ENCODE data around the gene RANBP9.

DNA sequence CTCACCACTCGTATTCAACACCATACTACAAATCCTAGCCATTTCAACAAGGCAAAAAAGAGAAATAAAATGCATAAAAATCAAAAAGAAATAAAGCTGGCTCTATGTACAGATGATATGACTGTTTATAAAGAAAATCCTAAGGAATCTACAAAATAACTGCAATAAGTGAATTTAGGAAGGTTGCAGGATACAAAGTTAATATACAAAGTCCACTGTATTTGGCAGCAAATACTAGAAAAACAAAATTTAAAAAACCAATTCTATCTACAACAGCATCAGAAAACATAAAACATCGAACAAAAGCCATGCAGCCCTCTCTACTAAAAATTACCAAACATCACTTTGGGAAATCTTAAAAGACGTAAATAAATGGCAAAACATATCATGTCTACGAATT is 47.6 kb downstream of the RANBP9 start:
- TF ChIP-seq, protein P1, sequence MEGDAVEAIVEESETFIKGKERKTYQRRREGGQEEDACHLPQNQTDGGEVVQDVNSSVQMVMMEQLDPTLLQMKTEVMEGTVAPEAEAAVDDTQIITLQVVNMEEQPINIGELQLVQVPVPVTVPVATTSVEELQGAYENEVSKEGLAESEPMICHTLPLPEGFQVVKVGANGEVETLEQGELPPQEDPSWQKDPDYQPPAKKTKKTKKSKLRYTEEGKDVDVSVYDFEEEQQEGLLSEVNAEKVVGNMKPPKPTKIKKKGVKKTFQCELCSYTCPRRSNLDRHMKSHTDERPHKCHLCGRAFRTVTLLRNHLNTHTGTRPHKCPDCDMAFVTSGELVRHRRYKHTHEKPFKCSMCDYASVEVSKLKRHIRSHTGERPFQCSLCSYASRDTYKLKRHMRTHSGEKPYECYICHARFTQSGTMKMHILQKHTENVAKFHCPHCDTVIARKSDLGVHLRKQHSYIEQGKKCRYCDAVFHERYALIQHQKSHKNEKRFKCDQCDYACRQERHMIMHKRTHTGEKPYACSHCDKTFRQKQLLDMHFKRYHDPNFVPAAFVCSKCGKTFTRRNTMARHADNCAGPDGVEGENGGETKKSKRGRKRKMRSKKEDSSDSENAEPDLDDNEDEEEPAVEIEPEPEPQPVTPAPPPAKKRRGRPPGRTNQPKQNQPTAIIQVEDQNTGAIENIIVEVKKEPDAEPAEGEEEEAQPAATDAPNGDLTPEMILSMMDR (conservative IDR thresholded peaks at IDR 0.05), result no peak
- TF ChIP-seq ZFX (IDR thresholded peaks at IDR 0.05), result no peak

Data from C4-2B (cell line).